ENCODE data around the gene FBXO40.

FBXO40 gene

GRCh38 chr3:121665488-121665887 is 72.3 kb downstream of the FBXO40 start:
- FAIRE-seq: no peak

- FAIRE-seq: no peak
These were observed 74.2 kb downstream of the FBXO40 start for GRCh38 chr3:121667333-121667732.

- no peak for FAIRE-seq
These were observed 77.5 kb downstream of the FBXO40 start for GRCh38 chr3:121670676-121671075.

- FAIRE-seq: no peak
These were observed 84.0 kb downstream of the FBXO40 start for GRCh38 chr3:121677141-121677540.
